ENCODE results near the gene SEC16A.

Gene SEC16A

DNA sequence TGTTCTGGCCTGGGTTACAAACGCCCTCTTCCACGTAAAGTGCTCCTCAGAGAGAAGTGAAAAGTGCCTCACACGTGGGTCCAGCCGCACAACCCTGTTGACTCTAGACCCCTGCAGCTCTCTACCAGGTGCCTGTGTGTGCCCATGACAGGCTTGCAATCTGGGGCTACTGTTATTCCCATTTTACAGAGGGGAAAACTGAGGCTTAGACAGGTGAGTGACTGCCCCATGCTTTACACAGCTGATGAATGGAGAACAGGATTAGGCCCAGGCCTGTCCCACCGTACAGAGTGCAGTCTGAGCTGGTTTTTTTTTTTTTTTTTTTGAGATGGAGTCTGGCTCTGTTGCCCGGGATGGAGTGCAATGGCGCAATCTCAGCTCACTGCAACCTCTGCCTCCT, 37.0 kb downstream of the SEC16A start:
- TF ChIP-seq POLR2AphosphoS5 (IDR thresholded peaks at IDR 0.05; ENCODE audit: low read depth, low read length): no peak

DNA sequence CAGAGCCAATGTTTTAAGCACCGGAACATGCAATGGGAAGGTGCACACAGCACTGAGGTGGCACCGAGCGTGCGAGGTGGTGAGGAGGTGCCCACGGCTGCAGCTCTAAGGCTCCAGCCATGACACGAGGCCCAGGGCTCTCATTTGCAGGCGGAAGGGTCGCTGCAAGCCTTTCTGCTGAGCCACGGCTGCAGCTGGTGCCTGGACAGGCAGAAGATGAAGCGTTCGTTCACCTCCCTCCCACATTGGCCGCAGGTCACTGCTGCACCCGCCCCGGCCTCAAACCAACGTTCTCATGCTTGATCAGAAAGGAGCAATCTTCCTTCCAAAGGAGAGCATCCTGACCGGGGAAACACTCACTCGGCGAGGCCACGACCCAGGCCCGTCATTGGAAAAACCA, 38.7 kb downstream of the SEC16A start:
- TF ChIP-seq FOXP2 (optimal IDR thresholded peaks at IDR 0.05; ENCODE audit: borderline replicate concordance, extremely low read depth, extremely low read length, insufficient read depth) (no peak), TAF1 (IDR thresholded peaks at IDR 0.05; ENCODE audit: borderline replicate concordance, insufficient read depth, low read length) (no peak), SIN3A (IDR thresholded peaks at IDR 0.05; ENCODE audit: borderline replicate concordance, insufficient read depth, low read length) (no peak), POLR2AphosphoS5 (IDR thresholded peaks at IDR 0.05; ENCODE audit: low read depth, low read length) (no peak)
- TF ChIP-seq, protein P1, sequence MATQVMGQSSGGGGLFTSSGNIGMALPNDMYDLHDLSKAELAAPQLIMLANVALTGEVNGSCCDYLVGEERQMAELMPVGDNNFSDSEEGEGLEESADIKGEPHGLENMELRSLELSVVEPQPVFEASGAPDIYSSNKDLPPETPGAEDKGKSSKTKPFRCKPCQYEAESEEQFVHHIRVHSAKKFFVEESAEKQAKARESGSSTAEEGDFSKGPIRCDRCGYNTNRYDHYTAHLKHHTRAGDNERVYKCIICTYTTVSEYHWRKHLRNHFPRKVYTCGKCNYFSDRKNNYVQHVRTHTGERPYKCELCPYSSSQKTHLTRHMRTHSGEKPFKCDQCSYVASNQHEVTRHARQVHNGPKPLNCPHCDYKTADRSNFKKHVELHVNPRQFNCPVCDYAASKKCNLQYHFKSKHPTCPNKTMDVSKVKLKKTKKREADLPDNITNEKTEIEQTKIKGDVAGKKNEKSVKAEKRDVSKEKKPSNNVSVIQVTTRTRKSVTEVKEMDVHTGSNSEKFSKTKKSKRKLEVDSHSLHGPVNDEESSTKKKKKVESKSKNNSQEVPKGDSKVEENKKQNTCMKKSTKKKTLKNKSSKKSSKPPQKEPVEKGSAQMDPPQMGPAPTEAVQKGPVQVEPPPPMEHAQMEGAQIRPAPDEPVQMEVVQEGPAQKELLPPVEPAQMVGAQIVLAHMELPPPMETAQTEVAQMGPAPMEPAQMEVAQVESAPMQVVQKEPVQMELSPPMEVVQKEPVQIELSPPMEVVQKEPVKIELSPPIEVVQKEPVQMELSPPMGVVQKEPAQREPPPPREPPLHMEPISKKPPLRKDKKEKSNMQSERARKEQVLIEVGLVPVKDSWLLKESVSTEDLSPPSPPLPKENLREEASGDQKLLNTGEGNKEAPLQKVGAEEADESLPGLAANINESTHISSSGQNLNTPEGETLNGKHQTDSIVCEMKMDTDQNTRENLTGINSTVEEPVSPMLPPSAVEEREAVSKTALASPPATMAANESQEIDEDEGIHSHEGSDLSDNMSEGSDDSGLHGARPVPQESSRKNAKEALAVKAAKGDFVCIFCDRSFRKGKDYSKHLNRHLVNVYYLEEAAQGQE (IDR thresholded peaks at IDR 0.05; ENCODE audit: insufficient read depth in 1 of 2, low read depth in 2 of 2, low read length in 2 of 2): no peak

DNA sequence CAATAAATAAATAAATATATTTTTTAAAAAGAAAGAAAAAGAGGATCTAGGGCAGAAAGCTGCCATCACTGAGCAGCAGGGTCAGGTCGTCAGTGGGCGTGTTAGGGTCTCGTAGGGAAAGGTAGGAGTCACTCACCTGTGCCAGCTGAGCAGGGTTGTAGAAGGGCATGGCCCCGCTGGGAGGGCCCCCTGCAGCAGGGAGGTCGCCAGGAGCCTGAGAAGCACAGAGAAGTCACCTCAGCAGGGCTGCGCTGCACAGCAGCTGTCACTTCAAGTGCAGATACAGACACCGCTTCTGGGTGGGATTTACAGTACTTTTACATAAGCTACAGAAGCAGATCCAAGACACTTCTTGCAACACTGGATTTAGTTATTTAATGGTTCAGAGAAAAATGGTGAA, 39.2 kb downstream of the SEC16A start:
- no peak for TF ChIP-seq FOXP2 (optimal IDR thresholded peaks at IDR 0.05; ENCODE audit: borderline replicate concordance, extremely low read depth, extremely low read length, insufficient read depth)
- no peak for TF ChIP-seq SIN3A (IDR thresholded peaks at IDR 0.05; ENCODE audit: borderline replicate concordance, insufficient read depth, low read length)

DNA sequence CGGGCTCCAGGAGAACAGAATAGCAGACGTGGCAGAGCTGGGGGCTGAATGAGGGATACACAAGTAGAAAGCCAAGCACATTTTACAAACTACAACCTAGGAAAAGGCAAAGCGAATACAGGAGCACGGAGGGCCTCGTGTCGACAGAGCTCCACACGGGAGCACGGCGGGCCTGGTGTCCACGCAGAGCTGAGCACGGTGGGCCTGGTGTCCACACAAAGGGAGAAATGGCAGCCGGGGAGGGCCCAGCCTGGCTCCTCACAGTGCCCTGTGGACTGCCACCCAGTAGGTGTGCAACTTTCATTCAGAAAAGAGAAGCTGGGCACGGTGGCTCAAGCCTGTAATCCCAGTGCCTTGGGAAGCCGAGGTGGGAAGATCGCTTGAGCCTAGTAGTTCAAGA, 39.8 kb downstream of the SEC16A start:
- TF ChIP-seq SIN3A (IDR thresholded peaks at IDR 0.05; ENCODE audit: borderline replicate concordance, insufficient read depth, low read length) (no peak), TAF1 (IDR thresholded peaks at IDR 0.05; ENCODE audit: borderline replicate concordance, insufficient read depth, low read length) (no peak)

DNA sequence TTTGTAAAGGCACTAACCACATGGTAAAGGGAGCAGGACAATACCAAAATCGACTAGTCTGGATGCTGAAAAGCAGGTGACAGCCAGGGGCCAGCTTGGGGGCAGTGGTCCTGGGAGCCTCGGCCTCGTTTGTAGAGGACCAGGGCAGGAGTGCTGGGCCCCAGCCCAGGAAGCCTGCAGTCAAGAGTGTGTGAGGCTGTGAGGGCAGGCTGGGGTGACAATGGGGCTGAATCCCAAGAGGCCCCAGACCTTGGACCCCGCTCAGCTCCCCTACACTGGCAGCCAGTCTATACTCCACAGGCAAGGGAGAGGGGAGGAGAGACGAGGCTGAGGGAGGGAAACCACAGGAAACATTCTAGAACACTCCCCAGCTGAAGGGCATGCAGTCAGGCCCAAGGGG, 40.6 kb downstream of the SEC16A start:
- TF ChIP-seq FOXP2 (optimal IDR thresholded peaks at IDR 0.05; ENCODE audit: borderline replicate concordance, extremely low read depth, extremely low read length, insufficient read depth): no peak
- TF ChIP-seq SIN3A (IDR thresholded peaks at IDR 0.05; ENCODE audit: borderline replicate concordance, insufficient read depth, low read length): no peak
- no peak for TF ChIP-seq POLR2AphosphoS5 (IDR thresholded peaks at IDR 0.05; ENCODE audit: low read depth, low read length)
- TF ChIP-seq, protein P1 (IDR thresholded peaks at IDR 0.05; ENCODE audit: insufficient read depth in 1 of 2, low read depth in 2 of 2, low read length in 2 of 2): no peak
- no peak for TF ChIP-seq TAF1 (IDR thresholded peaks at IDR 0.05; ENCODE audit: borderline replicate concordance, insufficient read depth, low read length)

DNA sequence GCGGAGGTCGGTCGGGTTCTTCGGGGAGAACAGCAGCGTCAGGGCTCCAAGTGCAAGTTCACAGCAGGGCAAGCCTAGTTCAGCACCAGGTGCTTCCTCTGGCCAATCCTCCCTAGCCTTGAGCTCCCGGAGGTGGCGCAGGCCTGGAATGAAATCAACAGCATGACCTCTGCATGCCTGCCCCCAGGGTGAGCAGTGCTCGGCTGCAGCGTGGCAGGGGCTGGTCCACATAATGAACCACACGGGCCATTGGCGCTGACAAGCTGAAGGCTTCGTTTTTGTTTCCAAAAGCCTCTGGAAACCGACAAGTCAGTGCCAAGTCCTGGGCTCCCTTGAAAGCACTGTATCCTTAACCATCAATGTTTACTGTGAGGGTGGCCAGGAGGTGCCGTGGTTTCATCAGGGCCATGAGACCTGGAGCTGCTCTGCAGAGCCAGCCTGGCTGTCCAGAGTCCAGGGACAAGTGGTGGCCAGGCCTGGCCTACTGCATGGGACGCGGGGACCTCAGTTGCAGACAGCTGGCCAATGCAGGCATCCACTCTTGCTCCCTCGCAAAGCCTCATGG, 41.1 kb downstream of the SEC16A start:
- TF ChIP-seq POLR2AphosphoS5 (IDR thresholded peaks at IDR 0.05; ENCODE audit: low read depth, low read length): no peak
- TF ChIP-seq, protein P1 (IDR thresholded peaks at IDR 0.05; ENCODE audit: insufficient read depth in 1 of 2, low read depth in 2 of 2, low read length in 2 of 2): no peak
- no peak for TF ChIP-seq TAF1 (IDR thresholded peaks at IDR 0.05; ENCODE audit: borderline replicate concordance, insufficient read depth, low read length)
- no peak for TF ChIP-seq FOXP2 (optimal IDR thresholded peaks at IDR 0.05; ENCODE audit: borderline replicate concordance, extremely low read depth, extremely low read length, insufficient read depth)
- no peak for TF ChIP-seq SIN3A (IDR thresholded peaks at IDR 0.05; ENCODE audit: borderline replicate concordance, insufficient read depth, low read length)

DNA sequence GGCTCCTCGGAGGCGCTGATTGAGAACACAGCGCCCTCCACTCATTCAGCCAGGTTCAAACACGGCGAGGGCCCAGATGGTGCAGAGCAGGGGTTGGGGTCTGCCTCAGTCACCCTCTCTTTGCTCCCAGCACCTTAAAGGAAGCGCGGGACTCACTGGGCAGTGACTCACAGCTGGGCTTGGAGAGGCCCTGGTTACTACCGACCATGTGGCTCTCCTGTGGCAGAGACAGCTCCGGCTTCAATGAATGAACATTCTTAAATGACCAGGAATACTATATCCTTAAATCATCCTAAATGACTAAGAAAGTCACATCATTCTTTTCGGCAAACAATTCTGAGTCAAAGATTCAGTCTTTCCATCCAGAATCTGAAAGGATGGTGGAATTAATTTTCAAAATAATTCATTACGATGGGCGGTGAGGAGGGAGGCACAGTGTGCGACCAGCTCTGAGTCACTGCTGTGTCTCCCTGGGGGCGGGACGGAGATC, 41.6 kb downstream of the SEC16A start:
- TF ChIP-seq TAF1 (IDR thresholded peaks at IDR 0.05; ENCODE audit: borderline replicate concordance, insufficient read depth, low read length) (no peak), POLR2AphosphoS5 (IDR thresholded peaks at IDR 0.05; ENCODE audit: low read depth, low read length) (no peak), SIN3A (IDR thresholded peaks at IDR 0.05; ENCODE audit: borderline replicate concordance, insufficient read depth, low read length) (no peak), FOXP2 (optimal IDR thresholded peaks at IDR 0.05; ENCODE audit: borderline replicate concordance, extremely low read depth, extremely low read length, insufficient read depth) (no peak)
- TF ChIP-seq, protein P1 (IDR thresholded peaks at IDR 0.05; ENCODE audit: insufficient read depth in 1 of 2, low read depth in 2 of 2, low read length in 2 of 2): no peak

Measured in PFSK-1 (cell line).